K562 (cell line): Measurements from ENCODE around the gene IL27RA. TPM values are rescaled to one million over a fixed set of nuclear protein-coding genes. Genes with fewer than 3 reads are reported as not detected.

Source experiments
- ATF7 ChIP-seq: fragments of 450-650 bp; IDR thresholded peaks from 2 replicates; pipeline ENCODE4 v1.7.1; 2014; ENCODE audit warnings: mild to moderate bottlenecking, moderate library complexity
- CBFA2T3 ChIP-seq: fragments of 450-650 bp; IDR thresholded peaks from 2 replicates; pipeline ENCODE4 v1.6.1; 2017
- CBX3 ChIP-seq, 2 experiments: IDR thresholded peaks; 1 replicate in 1 of 2; 2 replicates in 1 of 2; pipeline ENCODE4 v1.6.1; 2012; ENCODE audit warnings: inconsistent platforms in 2 of 2, low read length in 2 of 2, borderline replicate concordance in 1 of 2, control low read depth in 1 of 2
- CCAR2 ChIP-seq: fragments of 200-400 bp; formaldehyde crosslinking; IDR thresholded peaks from 2 replicates; pipeline ENCODE4 v1.6.1; 2017; ENCODE audit warnings: mild to moderate bottlenecking, low read depth, low read length
- CTBP1 ChIP-seq: fragments of 450-650 bp; IDR thresholded peaks from 2 replicates; pipeline ENCODE4 v1.6.1; 2016; ENCODE audit warnings: borderline replicate concordance
- FOXK1 ChIP-seq: sonication (generic); formaldehyde crosslinking; IDR thresholded peaks from 2 replicates; pipeline ENCODE4 v1.8.0; 2022; ENCODE audit warnings: missing genetic modification reagents, mild to moderate bottlenecking, borderline replicate concordance
- HEY1 ChIP-seq: fragments of 250-450 bp; sonication (Bioruptor Pico); IDR thresholded peaks from 2 replicates; pipeline ENCODE4 v1.5.0; 2020; ENCODE audit warnings: mild to moderate bottlenecking, moderate library complexity, borderline replicate concordance
- MYBL2 ChIP-seq, 2 experiments: fragments of 450-650 bp in 1 of 2; sonication (generic) in 1 of 2; formaldehyde crosslinking in 1 of 2; IDR thresholded peaks; 2 replicates each; pipeline versions ENCODE4 v1.6.1 to v1.8.1; 2017 to 2022; ENCODE audit warnings: borderline replicate concordance in 1 of 2, inconsistent platforms in 1 of 2, low read depth in 1 of 2, mild to moderate bottlenecking in 1 of 2, missing genetic modification reagents in 1 of 2, moderate library complexity in 1 of 2
- NR2C1 ChIP-seq, 2 experiments: fragments of 450-650 bp; IDR thresholded peaks; 2 replicates each; pipeline ENCODE4 v1.6.1; 2017; ENCODE audit warnings: mild to moderate bottlenecking in 2 of 2, antibody characterized with exemption in 1 of 2, inconsistent platforms in 1 of 2, missing compliant biosample characterization in 1 of 2, missing genetic modification characterization in 1 of 2
- PHF8 ChIP-seq: fragments of 200-600 bp; sonication (generic); IDR thresholded peaks from 2 replicates; pipeline ENCODE4 v1.6.1; 2012; ENCODE audit warnings: mixed run types, mild to moderate bottlenecking, inconsistent platforms, low read length, moderate library complexity, borderline replicate concordance
- RERE ChIP-seq: sonication (generic); formaldehyde crosslinking; IDR thresholded peaks from 2 replicates; pipeline ENCODE4 v1.8.0; 2023; ENCODE audit warnings: missing genetic modification reagents, mild to moderate bottlenecking, borderline replicate concordance
- SAFB ChIP-seq: fragments of 200-400 bp; formaldehyde crosslinking; IDR thresholded peaks from 2 replicates; pipeline ENCODE4 v1.6.1; 2017; ENCODE audit warnings: low read depth, low read length, borderline replicate concordance
- TGIF2 ChIP-seq: sonication (generic); formaldehyde crosslinking; IDR thresholded peaks from 2 replicates; pipeline ENCODE4 v1.8.1; 2022; ENCODE audit warnings: mild to moderate bottlenecking, missing genetic modification reagents, moderate library complexity
- XRCC3 ChIP-seq: fragments of 450-650 bp; IDR thresholded peaks from 2 replicates; pipeline ENCODE4 v1.6.1; 2017; ENCODE audit warnings: mild to moderate bottlenecking, moderate library complexity
- YBX1 ChIP-seq: fragments of 450-650 bp; IDR thresholded peaks from 2 replicates; pipeline ENCODE4 v1.7.1; 2016; ENCODE audit warnings: mild to moderate bottlenecking
- ZC3H4 ChIP-seq: sonication (generic); formaldehyde crosslinking; IDR thresholded peaks from 2 replicates; pipeline ENCODE4 v1.9.0; 2021; ENCODE audit warnings: missing genetic modification reagents, borderline replicate concordance
- ZNF133 ChIP-seq: fragments of 250-450 bp; sonication (Bioruptor Pico); IDR thresholded peaks from 2 replicates; pipeline ENCODE4 v1.4.0; 2020; ENCODE audit warnings: mild to moderate bottlenecking
- polyA plus RNA-seq, 8 experiments: library from polyadenylated mRNA; depleted of rRNA in 4 of 8; stranded (reverse) in 5 of 8; unstranded in 3 of 8; fragments of >200 nt; fragmentation: Nextera tagmentation in 2 of 8; fragmentation: Illumina TruSeq in 1 of 8; extraction: Ambion mirVana in 2 of 8; extraction: Trizol in 1 of 8; gene quantifications; 2 replicates each; pipeline versions ENCODE4 v1.2.1 to v1.2.3, GENCODE V29; 2011 to 2014; ENCODE audit warnings: inconsistent platforms in 1 of 8, missing spikeins in 1 of 8
- total RNA-seq, 7 experiments: library from RNA; depleted of rRNA in 6 of 7; stranded (reverse); fragments of >200 nt in 6 of 7; fragmentation: Illumina TruSeq in 2 of 7; extraction: Trizol in 2 of 7; gene quantifications; 2 replicates each; pipeline versions ENCODE4 v1.2.1 to v1.2.3, GENCODE V29; 2011 to 2021; ENCODE audit warnings: low replicate concordance in 1 of 7
- TF ChIP-seq, protein P1 (sequence below): fragments of 450-650 bp; IDR thresholded peaks from 2 replicates; pipeline ENCODE4 v1.6.1; 2018; ENCODE audit not compliant: partially characterized antibody

IL27RA gene
- total and polyA plus RNA-seq, 9 of the 15 experiments (the other 6 are each of a cell fraction or from before 2014, with no cell fraction given) = 1.9 to 15.9 (median 12.0) TPM

DNA sequence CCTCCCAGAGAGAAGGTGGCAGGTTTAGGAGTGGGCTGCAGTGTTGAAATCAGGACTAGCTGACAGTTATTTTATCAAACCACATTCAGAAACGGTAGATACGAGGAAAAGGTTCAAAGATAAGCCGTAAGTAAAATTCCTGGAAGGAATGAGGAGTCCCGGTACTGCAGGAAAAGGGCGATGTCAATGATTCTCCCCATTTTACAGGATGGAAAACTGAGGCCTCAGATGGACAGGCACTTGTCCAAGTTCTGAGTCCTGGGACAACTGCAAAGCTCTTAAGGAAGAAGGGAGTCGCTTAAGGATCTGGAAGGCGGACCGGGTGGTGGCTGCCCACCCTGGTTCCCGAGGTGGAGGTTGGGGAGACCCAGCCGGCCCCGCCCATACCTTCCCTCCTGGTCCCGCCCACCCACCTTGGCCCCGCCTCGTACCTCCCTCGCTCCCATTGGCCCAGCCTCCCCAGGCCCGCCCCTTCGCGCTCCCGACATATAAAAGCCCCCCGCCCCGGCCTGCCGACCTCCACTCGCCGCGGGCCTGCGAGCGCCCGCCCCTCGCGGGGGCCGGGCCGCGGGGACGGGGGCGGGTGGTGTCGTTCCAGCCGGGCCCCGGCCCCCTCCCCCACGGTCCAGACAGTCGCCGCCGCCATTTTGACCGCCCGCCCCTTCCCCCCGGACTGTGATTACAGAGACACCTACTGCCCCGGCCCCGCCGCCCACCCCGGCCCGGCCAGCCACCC is 26.0 kb upstream of the IL27RA start (continued):
- TF ChIP-seq MYBL2 (IDR thresholded peaks at IDR 0.05; ENCODE audit: low read depth) (no peak), MYBL2 (CRISPR knock-in tag; IDR thresholded peaks at IDR 0.05; ENCODE audit: borderline replicate concordance) (no peak), YBX1 (no peak), FOXK1 (CRISPR knock-in tag) (peak; percentile 76; the same call in 1 of the 2 replicates), CBFA2T3 (no peak), RERE (CRISPR knock-in tag) (0 out of 2 replicates have a peak, but pooled peaks have one; percentile 69), HEY1 (no peak), CBX3 (IDR thresholded peaks at IDR 0.05; ENCODE audit: borderline replicate concordance in 1 of 2, low read length in 2 of 2) (peak; percentile 79 to 99), TGIF2 (CRISPR knock-in tag) (no peak), PHF8 (peak; percentile 31; the same call in 1 of the 2 replicates), ZC3H4 (CRISPR knock-in tag) (no peak), XRCC3 (no peak), NR2C1 (IDR thresholded peaks at IDR 0.05) (no peak), NR2C1 (tag; IDR thresholded peaks at IDR 0.05) (0 out of 2 replicates have a peak, but pooled peaks have one; percentile 11), CTBP1 (peak; percentile 55), CCAR2 (no peak), ATF7 (no peak), SAFB (no peak), ZNF133 (no peak)
- TF ChIP-seq, protein P1, sequence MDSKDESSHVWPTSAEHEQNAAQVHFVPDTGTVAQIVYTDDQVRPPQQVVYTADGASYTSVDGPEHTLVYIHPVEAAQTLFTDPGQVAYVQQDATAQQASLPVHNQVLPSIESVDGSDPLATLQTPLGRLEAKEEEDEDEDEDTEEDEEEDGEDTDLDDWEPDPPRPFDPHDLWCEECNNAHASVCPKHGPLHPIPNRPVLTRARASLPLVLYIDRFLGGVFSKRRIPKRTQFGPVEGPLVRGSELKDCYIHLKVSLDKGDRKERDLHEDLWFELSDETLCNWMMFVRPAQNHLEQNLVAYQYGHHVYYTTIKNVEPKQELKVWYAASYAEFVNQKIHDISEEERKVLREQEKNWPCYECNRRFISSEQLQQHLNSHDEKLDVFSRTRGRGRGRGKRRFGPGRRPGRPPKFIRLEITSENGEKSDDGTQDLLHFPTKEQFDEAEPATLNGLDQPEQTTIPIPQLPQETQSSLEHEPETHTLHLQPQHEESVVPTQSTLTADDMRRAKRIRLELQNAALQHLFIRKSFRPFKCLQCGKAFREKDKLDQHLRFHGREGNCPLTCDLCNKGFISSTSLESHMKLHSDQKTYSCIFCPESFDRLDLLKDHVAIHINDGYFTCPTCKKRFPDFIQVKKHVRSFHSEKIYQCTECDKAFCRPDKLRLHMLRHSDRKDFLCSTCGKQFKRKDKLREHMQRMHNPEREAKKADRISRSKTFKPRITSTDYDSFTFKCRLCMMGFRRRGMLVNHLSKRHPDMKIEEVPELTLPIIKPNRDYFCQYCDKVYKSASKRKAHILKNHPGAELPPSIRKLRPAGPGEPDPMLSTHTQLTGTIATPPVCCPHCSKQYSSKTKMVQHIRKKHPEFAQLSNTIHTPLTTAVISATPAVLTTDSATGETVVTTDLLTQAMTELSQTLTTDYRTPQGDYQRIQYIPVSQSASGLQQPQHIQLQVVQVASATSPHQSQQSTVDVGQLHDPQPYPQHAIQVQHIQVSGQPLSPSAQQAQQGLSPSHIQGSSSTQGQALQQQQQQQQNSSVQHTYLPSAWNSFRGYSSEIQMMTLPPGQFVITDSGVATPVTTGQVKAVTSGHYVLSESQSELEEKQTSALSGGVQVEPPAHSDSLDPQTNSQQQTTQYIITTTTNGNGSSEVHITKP = no peak
